GM18498 (cell line): ENCODE results near the gene STC2.

ENCODE experiments used
- ATAC-seq: cut with Tn5 transposase; IDR thresholded peaks from one replicate; pipeline ENCODE4 v1.9.1; 2021; ENCODE audit warnings: mild to moderate bottlenecking, moderate library complexity; ENCODE audit not compliant: unreplicated experiment

The STC2 gene

DNA sequence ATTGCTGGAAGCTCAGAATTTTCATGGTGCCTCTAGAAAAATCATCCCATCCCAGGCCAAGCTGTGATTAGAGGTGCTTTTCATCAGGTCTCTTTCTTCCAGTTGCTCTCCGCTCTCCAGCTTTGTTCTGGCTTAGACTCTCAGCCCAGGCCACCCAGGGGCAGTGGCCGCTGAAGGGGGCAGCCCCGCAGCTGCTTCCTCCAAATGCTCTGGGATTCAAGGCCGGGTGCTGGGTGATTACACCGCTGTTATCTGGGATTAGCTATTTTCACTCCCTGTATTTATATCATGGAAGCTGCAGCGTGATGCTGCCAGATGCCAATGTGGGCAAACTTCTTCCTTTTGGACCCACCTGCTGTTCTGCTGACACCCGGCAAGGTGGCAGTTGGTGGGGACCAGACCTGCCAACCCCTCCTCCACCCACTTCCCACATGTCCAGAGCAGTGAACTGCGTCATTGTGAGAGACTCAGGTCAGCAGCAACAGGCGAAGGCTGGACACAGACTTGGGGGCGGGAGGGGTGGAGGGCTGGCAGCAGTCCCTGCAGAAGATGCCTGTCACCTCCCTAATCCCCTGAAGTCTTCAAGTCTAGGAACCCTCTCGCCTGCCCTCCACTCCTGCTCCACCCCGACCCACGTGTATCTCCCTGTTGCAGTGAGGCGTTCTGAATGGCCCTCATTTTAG, 59.3 kb downstream of the STC2 start:
- no peak for ATAC-seq

DNA sequence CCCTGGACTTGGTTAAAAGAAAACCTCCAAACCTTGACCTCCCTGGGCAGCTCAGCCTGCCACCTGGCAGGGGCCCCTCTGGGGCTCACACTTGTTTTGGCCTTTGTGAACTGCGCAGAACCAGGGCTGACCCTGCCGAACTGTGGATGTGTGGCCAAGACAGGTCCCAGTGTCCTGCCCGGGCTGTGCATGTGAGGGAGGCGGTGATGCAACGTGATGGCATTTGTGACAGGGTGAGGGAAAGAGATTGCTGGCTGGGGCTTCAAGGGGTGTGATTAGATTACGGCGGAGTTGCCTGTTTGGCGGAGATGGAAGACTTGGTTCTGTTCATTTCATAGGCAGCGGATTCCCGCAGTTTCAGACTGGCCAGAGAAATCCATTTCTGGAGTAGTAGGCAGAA, 62.8 kb downstream of the STC2 start:
- no peak for ATAC-seq
